ENCODE results near the gene NDE1.

NDE1 gene

GRCh38 chr16:15617901-15618300, 32.1 kb upstream of the NDE1 start:
- Histone ChIP-seq H3K4me2 (ENCODE audit: low read length) (no peak overlapping the region), H3K4ac (ENCODE audit: low read depth, low read length) (no peak overlapping the region), H3K36me3 (ENCODE audit: control insufficient read depth, insufficient read depth, low read length) (peaks cover 6% of the 10 kb centered on the region), H3K4me1 (ENCODE audit: control insufficient read depth, low read depth, low read length) (no peaks in the 10 kb centered on the region), H2BK5ac (ENCODE audit: low read length) (no peak overlapping the region), H3K79me1 (ENCODE audit: low read length) (no peaks in the 10 kb centered on the region), H3K4me3 (ENCODE audit: low read length) (no peak overlapping the region), H3K23ac (ENCODE audit: low read length) (no peak overlapping the region), H3K27me3 (ENCODE audit: insufficient read depth, low read length, poor library complexity) (no peaks in the 10 kb centered on the region), H3K18ac (ENCODE audit: low read length) (no peak overlapping the region), H4K8ac (ENCODE audit: low read depth, low read length) (no peak overlapping the region), H4K5ac (ENCODE audit: low read length) (no peak overlapping the region), H2BK15ac (replicated peaks; ENCODE audit: low read depth) (no peak overlapping the region), H3K56ac (ENCODE audit: low read length) (no peak overlapping the region), H3K79me2 (ENCODE audit: control insufficient read depth, insufficient read depth, low read length) (no peaks in the 10 kb centered on the region), H3K9ac (ENCODE audit: low read length) (no peak overlapping the region), H2AK5ac (ENCODE audit: low read length) (no peak overlapping the region), H3K27ac (ENCODE audit: low read depth, low read length) (no peak overlapping the region), H2BK120ac (ENCODE audit: low read depth, low read length) (no peak overlapping the region)
- DNase-seq: no peak
- no CpG with 5 or more reads among the region's 4 CpGs for WGBS (ENCODE audit: extremely low coverage, insufficient coverage, low lambda C conversion rate)

GRCh38 chr16:15618392-15618791, 31.7 kb upstream of the NDE1 start:
- Histone ChIP-seq H3K27ac (ENCODE audit: low read depth, low read length) (no peak overlapping the region), H2BK5ac (ENCODE audit: low read length) (no peak overlapping the region), H3K4ac (ENCODE audit: low read depth, low read length) (no peak overlapping the region), H3K4me2 (ENCODE audit: low read length) (no peak overlapping the region), H3K18ac (ENCODE audit: low read length) (no peak overlapping the region), H3K4me1 (ENCODE audit: control insufficient read depth, low read depth, low read length) (no peaks in the 10 kb centered on the region), H3K79me2 (ENCODE audit: control insufficient read depth, insufficient read depth, low read length) (no peaks in the 10 kb centered on the region), H3K9ac (ENCODE audit: low read length) (no peak overlapping the region), H2BK15ac (replicated peaks; ENCODE audit: low read depth) (no peak overlapping the region), H2AK5ac (ENCODE audit: low read length) (no peak overlapping the region), H3K79me1 (ENCODE audit: low read length) (no peaks in the 10 kb centered on the region), H4K5ac (ENCODE audit: low read length) (no peak overlapping the region), H3K23ac (ENCODE audit: low read length) (no peak overlapping the region), H3K4me3 (ENCODE audit: low read length) (no peak overlapping the region), H3K27me3 (ENCODE audit: insufficient read depth, low read length, poor library complexity) (no peaks in the 10 kb centered on the region), H3K56ac (ENCODE audit: low read length) (no peak overlapping the region), H2BK120ac (ENCODE audit: low read depth, low read length) (no peak overlapping the region), H3K36me3 (ENCODE audit: control insufficient read depth, insufficient read depth, low read length) (peaks cover 6% of the 10 kb centered on the region), H4K8ac (ENCODE audit: low read depth, low read length) (no peak overlapping the region)
- DNase-seq: no peak
- WGBS (ENCODE audit: extremely low coverage, insufficient coverage, low lambda C conversion rate): no CpG with 5 or more reads among the region's 4 CpGs

DNA sequence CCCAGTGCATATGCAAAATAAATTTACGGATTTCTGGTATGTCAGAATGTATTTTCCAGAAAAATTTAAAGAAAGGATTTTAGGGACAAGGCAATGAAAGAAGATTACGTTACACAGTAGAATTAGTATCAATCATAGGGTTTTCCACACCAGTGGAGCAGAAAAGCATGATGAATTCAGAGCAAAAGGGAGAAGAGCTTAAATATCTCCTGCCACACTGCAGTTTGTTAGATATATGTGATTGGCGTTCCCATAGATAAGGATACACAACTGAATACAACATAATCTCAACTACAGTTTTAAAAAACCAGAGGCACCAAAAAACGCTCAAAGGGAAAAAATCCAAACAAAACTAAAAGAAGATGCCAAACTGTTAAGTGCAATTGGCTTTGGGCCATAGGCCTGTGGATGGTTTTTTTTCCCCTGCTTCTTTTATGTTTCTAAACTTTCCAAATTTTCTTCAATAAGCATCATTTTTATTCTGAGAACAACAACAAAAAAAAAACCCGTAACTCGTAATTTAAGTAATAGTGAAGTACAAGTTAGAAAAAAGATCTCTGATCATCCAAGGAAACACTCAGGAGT, 29.3 kb upstream of the NDE1 start:
- H3K36me3 ChIP-seq (ENCODE audit: control insufficient read depth, insufficient read depth, low read length): peaks cover 11% of the 10 kb centered on the region
- no peak for DNase-seq

GRCh38 chr16:15621456-15621855, 28.6 kb upstream of the NDE1 start:
- Histone ChIP-seq H3K18ac (ENCODE audit: low read length) (no peak overlapping the region), H3K27me3 (ENCODE audit: insufficient read depth, low read length, poor library complexity) (no peaks in the 10 kb centered on the region), H3K4ac (ENCODE audit: low read depth, low read length) (no peak overlapping the region), H3K4me1 (ENCODE audit: control insufficient read depth, low read depth, low read length) (no peaks in the 10 kb centered on the region), H2BK5ac (ENCODE audit: low read length) (no peak overlapping the region), H3K9ac (ENCODE audit: low read length) (no peak overlapping the region), H3K4me2 (ENCODE audit: low read length) (no peak overlapping the region), H3K79me2 (ENCODE audit: control insufficient read depth, insufficient read depth, low read length) (no peaks in the 10 kb centered on the region), H3K36me3 (ENCODE audit: control insufficient read depth, insufficient read depth, low read length) (peaks cover 8% of the 10 kb centered on the region), H4K5ac (ENCODE audit: low read length) (no peak overlapping the region), H2BK15ac (replicated peaks; ENCODE audit: low read depth) (no peak overlapping the region), H3K4me3 (ENCODE audit: low read length) (no peak overlapping the region), H3K56ac (ENCODE audit: low read length) (no peak overlapping the region), H3K79me1 (ENCODE audit: low read length) (no peaks in the 10 kb centered on the region), H4K8ac (ENCODE audit: low read depth, low read length) (no peak overlapping the region), H3K23ac (ENCODE audit: low read length) (no peak overlapping the region), H2AK5ac (ENCODE audit: low read length) (no peak overlapping the region), H3K27ac (ENCODE audit: low read depth, low read length) (no peak overlapping the region), H2BK120ac (ENCODE audit: low read depth, low read length) (no peak overlapping the region)
- DNase-seq: no peak
- WGBS (ENCODE audit: extremely low coverage, insufficient coverage, low lambda C conversion rate): no CpG with 5 or more reads among the region's 4 CpGs

More for the DNA sequence above, 29.3 kb upstream of the NDE1 start:
- H4K8ac ChIP-seq (ENCODE audit: low read depth, low read length): no peak overlapping the region
- no peak overlapping the region for H2BK120ac ChIP-seq (ENCODE audit: low read depth, low read length)
- no peak overlapping the region for H2BK5ac ChIP-seq (ENCODE audit: low read length)
- no peaks in the 10 kb centered on the region for H3K27me3 ChIP-seq (ENCODE audit: insufficient read depth, low read length, poor library complexity)
- H2BK15ac ChIP-seq (replicated peaks; ENCODE audit: low read depth): no peak overlapping the region
- H4K5ac ChIP-seq (ENCODE audit: low read length): no peak overlapping the region
- no peak overlapping the region for H3K4me2 ChIP-seq (ENCODE audit: low read length)
- no peaks in the 10 kb centered on the region for H3K4me1 ChIP-seq (ENCODE audit: control insufficient read depth, low read depth, low read length)
- H3K79me2 ChIP-seq (ENCODE audit: control insufficient read depth, insufficient read depth, low read length): no peaks in the 10 kb centered on the region
- no peak overlapping the region for H3K4ac ChIP-seq (ENCODE audit: low read depth, low read length)
- WGBS (ENCODE audit: extremely low coverage, insufficient coverage, low lambda C conversion rate): no CpG with 5 or more reads among the region's 6 CpGs
- no peak overlapping the region for H3K27ac ChIP-seq (ENCODE audit: low read depth, low read length)
- no peak overlapping the region for H3K56ac ChIP-seq (ENCODE audit: low read length)
- no peak overlapping the region for H2AK5ac ChIP-seq (ENCODE audit: low read length)
- no peak overlapping the region for H3K9ac ChIP-seq (ENCODE audit: low read length)
- H3K18ac ChIP-seq (ENCODE audit: low read length): no peak overlapping the region
- no peaks in the 10 kb centered on the region for H3K79me1 ChIP-seq (ENCODE audit: low read length)
- H3K4me3 ChIP-seq (ENCODE audit: low read length): no peak overlapping the region
- no peak overlapping the region for H3K23ac ChIP-seq (ENCODE audit: low read length)

GRCh38 chr16:15621889-15622288, 28.2 kb upstream of the NDE1 start:
- no peaks in the 10 kb centered on the region for H3K79me1 ChIP-seq (ENCODE audit: low read length)
- no peaks in the 10 kb centered on the region for H3K27me3 ChIP-seq (ENCODE audit: insufficient read depth, low read length, poor library complexity)
- no peak overlapping the region for H2AK5ac ChIP-seq (ENCODE audit: low read length)
- no peak overlapping the region for H4K5ac ChIP-seq (ENCODE audit: low read length)
- H2BK15ac ChIP-seq (replicated peaks; ENCODE audit: low read depth): no peak overlapping the region
- H2BK5ac ChIP-seq (ENCODE audit: low read length): no peak overlapping the region
- no peak overlapping the region for H2BK120ac ChIP-seq (ENCODE audit: low read depth, low read length)
- no peak overlapping the region for H3K4me2 ChIP-seq (ENCODE audit: low read length)
- no peak overlapping the region for H3K18ac ChIP-seq (ENCODE audit: low read length)
- no peak overlapping the region for H3K23ac ChIP-seq (ENCODE audit: low read length)
- peaks cover 7% of the 10 kb centered on the region for H3K36me3 ChIP-seq (ENCODE audit: control insufficient read depth, insufficient read depth, low read length)
- no peak overlapping the region for H4K8ac ChIP-seq (ENCODE audit: low read depth, low read length)
- no peak for DNase-seq
- H3K4ac ChIP-seq (ENCODE audit: low read depth, low read length): no peak overlapping the region
- WGBS (ENCODE audit: extremely low coverage, insufficient coverage, low lambda C conversion rate): no CpG with 5 or more reads among the region's 8 CpGs
- H3K9ac ChIP-seq (ENCODE audit: low read length): no peak overlapping the region
- no peak overlapping the region for H3K56ac ChIP-seq (ENCODE audit: low read length)
- no peak overlapping the region for H3K27ac ChIP-seq (ENCODE audit: low read depth, low read length)
- no peaks in the 10 kb centered on the region for H3K4me1 ChIP-seq (ENCODE audit: control insufficient read depth, low read depth, low read length)
- no peaks in the 10 kb centered on the region for H3K79me2 ChIP-seq (ENCODE audit: control insufficient read depth, insufficient read depth, low read length)
- no peak overlapping the region for H3K4me3 ChIP-seq (ENCODE audit: low read length)

DNA sequence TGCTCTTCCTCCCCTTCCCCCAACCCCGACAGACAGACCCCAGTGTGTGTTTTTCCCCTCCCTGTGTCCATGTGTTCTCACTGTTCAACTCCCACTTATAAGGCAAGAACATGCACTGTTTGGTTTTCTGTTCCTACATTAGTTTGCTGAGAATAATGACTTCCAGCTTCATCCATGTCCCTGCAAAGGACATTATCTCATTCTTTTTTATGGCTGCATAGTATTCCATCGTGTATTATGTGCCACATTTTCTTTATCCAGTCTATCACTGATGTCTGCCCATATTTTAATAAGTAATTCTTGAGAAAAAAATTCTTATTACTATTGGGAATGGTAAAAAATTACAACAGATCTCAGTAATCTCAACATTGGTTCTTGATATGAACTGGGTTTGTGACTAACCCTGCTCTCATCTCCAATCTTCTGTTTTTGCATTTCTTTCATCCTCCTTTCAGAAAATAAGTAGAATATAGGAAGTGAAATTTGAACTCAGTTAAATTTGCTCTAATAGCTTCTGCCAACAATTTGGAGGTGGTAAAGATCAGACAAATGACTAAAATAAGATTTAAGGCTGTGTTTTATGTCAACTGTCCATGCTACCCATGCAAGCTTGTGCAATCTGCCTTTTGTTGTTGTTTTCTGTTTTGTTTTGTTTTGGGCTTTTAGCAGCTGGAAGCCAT, 18.2 kb upstream of the NDE1 start:
- Histone ChIP-seq H3K18ac (ENCODE audit: low read length) (no peak overlapping the region), H3K4me1 (ENCODE audit: control insufficient read depth, low read depth, low read length) (no peaks in the 10 kb centered on the region), H3K56ac (ENCODE audit: low read length) (no peak overlapping the region), H3K27ac (ENCODE audit: low read depth, low read length) (no peak overlapping the region), H3K23ac (ENCODE audit: low read length) (no peak overlapping the region), H4K5ac (ENCODE audit: low read length) (no peak overlapping the region), H2BK5ac (ENCODE audit: low read length) (no peak overlapping the region), H3K4ac (ENCODE audit: low read depth, low read length) (no peak overlapping the region), H3K79me1 (ENCODE audit: low read length) (no peaks in the 10 kb centered on the region), H4K8ac (ENCODE audit: low read depth, low read length) (no peak overlapping the region), H3K4me2 (ENCODE audit: low read length) (no peak overlapping the region), H3K4me3 (ENCODE audit: low read length) (no peak overlapping the region), H2BK15ac (replicated peaks; ENCODE audit: low read depth) (no peak overlapping the region), H3K9ac (ENCODE audit: low read length) (no peak overlapping the region), H2AK5ac (ENCODE audit: low read length) (no peak overlapping the region), H3K36me3 (ENCODE audit: control insufficient read depth, insufficient read depth, low read length) (peaks cover 9% of the 10 kb centered on the region), H3K27me3 (ENCODE audit: insufficient read depth, low read length, poor library complexity) (no peaks in the 10 kb centered on the region), H2BK120ac (ENCODE audit: low read depth, low read length) (no peak overlapping the region), H3K79me2 (ENCODE audit: control insufficient read depth, insufficient read depth, low read length) (no peaks in the 10 kb centered on the region)
- no CpG with 5 or more reads among the region's 2 CpGs for WGBS (ENCODE audit: extremely low coverage, insufficient coverage, low lambda C conversion rate)
- no peak for DNase-seq
